H1 (cell line): Measurements from ENCODE around the gene VPS13C. TPM values are rescaled to one million over a fixed set of nuclear protein-coding genes. Genes with fewer than 3 reads are reported as not detected.

Experiments used
- CHD7 ChIP-seq: fragments of 300-600 bp; sonication (generic); IDR thresholded peaks from 2 replicates; pipeline ENCODE4 v1.7.1; 2012; ENCODE audit warnings: low read length, moderate library complexity, mild to moderate bottlenecking, inconsistent platforms; ENCODE audit not compliant: insufficient replicate concordance
- SIN3A ChIP-seq, 2 experiments: IDR thresholded peaks in 1 of 2; conservative IDR thresholded peaks in 1 of 2; 2 replicates each; pipeline ENCODE4 v1.6.1; 2011 to 2012; ENCODE audit warnings: low read length in 2 of 2, improper control_type of control experiment in 1 of 2, low read depth in 1 of 2, mild to moderate bottlenecking in 1 of 2
- polyA plus RNA-seq, 7 experiments: library from polyadenylated mRNA; depleted of rRNA in 3 of 7; stranded (reverse) in 5 of 7; unstranded in 2 of 7; fragments of >200 nt in 5 of 7; fragments of 200-250 nt in 2 of 7; gene quantifications; 1 replicate in 5 of 7; 2 replicates in 1 of 7; 4 replicates in 1 of 7; pipeline versions ENCODE4 v1.2.1 to v1.2.3, GENCODE V29; 2011 to 2013; ENCODE audit warnings: missing spikeins in 2 of 7, mixed read lengths in 2 of 7
- total RNA-seq: library from RNA; stranded (reverse); fragmentation: NEBNext Ultra II Directional; extraction: Animal tissue kit (Norgen Biotek cat#: 25700); gene quantifications from 2 replicates; pipeline ENCODE4 v1.2.1, GENCODE V29; 2021

VPS13C gene
- total and polyA plus RNA-seq, 2 of the 8 experiments (the other 6 are each of a cell fraction or from before 2014, with no cell fraction given) = 4.8 to 18.8 TPM

GRCh38 chr15:61840090-61840489 lies 220.2 kb downstream of the VPS13C start (continued):
- TF ChIP-seq CHD7 (no peak), SIN3A (conservative IDR thresholded peaks at IDR 0.05 in 1 of 2, IDR thresholded peaks at IDR 0.05 in 1 of 2; ENCODE audit: low read depth in 1 of 2, low read length in 2 of 2) (no peak)
- TF ChIP-seq, all 59 proteins: peak for 0
